ENCODE results near the gene CSNK1G3.
A peak's percentile ranks its signal among the peaks of the same experiment; 100 is the strongest.
"Not testable (repeated sequence)": the region's sequence is repeated elsewhere in the genome, so short reads cannot be mapped to it uniquely, and the experiment has no call there.

The CSNK1G3 gene

DNA sequence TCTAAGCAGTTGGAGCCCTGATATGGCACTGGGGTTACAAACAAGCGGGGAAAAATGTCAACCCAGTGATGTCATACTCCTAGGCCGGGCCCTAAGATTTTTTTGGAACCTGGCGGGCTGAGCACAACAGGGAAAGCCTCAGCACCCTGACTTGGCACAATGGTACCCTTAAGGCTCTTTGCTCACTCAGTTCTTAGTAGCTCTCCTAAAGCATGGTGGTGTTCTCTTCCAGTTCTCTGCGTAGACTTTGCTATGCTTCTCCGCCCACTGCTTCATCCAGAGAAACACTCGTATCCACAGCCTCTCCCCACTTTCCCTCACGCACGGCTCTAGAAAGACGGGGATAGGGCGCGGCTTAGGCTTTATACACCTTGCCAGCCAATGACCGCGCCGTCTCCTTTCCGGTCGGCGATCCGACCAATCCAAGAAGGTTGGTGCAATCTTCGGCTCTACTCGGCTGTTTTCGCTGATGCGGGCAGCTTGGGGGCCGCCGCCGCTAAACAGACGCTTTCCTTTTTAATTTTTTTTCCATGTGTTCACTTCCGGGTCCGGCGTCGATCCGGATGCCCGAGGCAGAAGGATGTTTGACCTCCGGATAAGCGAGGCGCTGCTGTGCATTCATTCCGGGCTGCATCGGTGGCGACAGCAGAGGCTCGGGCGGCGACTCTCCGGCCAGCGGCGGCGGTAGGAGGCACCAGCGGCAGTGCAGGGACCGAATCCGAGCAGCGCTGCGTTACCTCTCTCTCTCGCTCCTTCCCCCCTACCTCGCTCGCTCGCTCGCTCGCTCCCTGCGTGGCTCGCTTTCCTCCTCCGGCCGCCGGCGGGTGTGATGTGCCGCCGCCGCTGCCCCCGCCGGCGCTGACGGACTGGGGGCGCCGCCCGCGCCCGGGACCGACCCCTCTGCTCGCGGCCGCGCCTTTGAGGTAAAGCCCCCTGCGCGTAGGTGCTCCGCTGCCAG, at the start of gene CSNK1G3:
Gene CSNK1G3, plus strand, starts transcription at position 530 of the 958 bp plus-strand sequence. CDS start 33,487 bp downstream, outside the sequence.
- peak; percentile 86 for DNase-seq

DNA sequence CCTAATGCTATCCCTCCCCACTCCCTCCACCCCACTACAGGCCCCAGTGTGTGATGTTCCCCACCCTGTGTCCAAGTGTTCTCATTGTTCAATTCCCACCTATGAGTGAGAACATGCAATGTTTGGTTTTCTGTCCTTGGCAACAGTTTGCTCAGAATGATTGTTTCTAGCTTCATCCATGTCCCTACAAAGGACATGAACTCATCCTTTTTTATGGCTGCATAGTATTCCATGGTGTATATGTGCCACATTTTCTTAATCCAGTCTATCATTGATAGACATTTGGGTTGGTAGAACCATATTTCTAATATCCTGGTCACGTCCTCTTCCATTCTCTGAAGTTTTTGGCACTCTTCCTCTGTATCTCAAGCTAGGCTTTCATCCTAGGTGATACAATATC, 45.1 kb upstream of the CSNK1G3 start:
- DNase-seq: not testable (repeated sequence)

DNA sequence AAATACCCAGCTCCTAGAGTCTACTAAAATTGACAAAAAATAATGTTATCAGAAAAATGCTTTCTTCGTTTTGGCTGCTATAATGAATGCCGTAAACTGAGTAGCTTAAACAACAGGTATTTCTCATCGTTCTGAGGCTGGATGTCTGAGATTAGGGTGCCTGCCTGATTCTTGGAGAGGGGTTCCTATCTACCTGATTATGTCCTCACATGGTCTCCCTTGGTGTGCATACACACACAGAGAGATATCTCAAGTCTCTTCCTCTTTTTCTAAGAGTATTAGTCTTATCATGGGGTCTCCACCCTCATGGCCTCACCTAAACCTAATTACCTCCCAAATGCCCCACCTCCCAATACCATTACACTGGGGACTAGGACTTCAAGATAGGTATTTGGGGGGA, 40.6 kb upstream of the CSNK1G3 start:
- DNase-seq: no peak

DNA sequence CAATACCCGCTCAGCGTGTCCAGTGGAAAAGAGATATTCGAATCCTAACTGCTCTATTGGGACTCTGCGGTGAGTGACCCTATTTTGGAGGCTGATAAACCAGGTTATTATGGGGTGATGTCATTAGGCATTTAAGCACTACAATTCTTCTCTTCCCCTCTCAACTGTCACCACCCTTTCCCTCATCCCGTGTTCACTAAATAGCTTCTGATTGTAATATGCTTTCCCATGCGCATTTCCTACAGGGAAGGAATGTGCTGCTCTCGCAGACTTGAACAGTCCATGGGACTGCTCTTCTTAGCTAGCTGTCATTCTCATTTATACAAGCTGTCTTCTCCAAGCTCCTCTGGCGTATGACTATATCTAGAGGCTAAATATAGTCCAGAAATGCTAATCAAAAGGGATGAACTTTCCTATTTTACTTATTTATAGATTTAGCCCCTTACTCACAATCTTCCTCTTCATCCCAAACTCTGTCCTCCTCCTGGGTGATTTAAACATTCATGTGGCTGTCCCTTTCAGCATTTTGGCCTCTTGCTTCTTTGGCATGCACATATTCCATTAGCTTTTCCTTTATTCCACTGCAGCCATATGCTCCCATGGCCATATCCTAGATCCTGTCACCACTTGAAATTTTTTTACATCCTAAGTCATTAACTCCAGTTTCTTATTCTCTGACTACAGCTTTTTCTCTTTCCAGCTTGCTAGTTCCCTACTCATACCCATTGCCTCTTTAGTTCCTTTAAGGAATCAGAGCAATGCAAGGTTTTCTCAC, 39.6 kb upstream of the CSNK1G3 start:
- no peak for DNase-seq

DNA sequence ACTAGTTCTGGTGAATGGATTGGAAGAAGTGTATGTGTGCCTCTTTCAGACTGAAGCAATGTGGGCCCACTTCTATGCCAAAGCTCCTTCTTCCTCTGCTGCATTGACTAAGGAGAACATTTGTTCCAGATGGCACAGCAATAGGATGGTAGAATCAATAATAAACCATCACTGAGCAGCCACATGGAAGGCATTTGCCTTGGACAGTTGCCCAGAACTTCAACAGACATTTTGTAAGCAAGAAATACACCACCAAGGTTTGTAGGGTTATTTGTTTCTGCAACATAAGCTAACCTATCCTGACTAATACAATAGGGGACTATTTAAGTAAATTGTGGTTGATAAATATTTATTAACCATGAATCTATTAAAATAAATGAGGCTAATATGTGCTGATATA, 37.7 kb upstream of the CSNK1G3 start:
- no peak for DNase-seq

DNA sequence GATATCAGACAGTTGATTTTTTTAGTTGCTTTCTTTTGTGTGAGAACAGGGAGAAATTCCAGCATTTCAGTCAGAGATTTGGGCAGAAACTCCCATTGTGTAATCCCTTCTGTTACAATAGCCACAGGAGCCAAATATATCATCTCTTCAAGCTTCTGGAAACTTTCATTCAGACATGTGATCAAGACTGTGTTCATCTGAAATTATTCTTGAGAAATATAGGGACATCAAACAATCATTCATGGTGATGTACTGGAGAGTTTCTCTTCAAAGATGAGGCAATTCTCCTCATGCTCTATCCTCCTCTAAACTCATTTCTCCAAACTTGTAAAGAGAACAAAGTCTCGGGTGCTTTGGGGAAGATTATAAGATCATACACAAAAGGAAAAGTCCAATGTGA, 35.2 kb upstream of the CSNK1G3 start:
- no peak for DNase-seq

DNA sequence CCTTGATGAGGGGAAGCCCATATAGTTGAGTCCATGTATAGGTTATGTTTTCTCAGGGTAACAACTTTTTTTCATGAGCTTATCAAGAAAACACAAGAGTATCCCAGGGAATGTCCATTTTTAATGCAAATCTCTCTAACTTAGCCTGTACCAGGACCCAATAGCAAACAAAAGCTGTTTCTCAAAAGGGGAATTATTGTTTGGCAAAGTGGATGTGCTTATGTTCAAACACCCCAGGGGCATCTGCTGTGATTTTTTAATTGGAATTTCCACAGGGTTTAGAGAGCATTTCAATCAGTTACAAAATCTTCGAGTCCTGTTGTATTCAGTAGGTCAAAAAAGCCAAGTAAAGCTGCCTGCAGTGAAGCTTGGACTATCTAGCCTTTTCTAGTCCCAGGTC, 33.4 kb upstream of the CSNK1G3 start:
- DNase-seq: no peak

DNA sequence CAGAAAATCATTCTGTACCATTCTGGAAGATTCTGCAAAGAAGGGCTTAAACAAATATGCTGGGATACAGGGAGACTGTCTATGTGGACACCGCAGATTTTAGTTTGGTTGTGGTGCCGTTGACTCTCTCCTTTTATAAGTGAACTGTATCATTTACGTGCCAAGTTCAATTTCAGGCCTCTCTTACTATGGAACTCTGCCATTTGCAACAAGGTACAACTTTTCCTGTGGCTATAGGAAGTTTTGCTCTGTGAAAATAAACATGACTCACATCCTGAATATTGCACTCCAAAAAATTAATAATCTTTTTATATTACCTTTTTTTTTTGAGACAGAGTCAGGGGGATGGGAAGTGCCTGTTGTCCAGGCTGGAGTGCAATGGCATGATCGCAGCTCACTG, 29.7 kb upstream of the CSNK1G3 start:
- DNase-seq: no peak

DNA sequence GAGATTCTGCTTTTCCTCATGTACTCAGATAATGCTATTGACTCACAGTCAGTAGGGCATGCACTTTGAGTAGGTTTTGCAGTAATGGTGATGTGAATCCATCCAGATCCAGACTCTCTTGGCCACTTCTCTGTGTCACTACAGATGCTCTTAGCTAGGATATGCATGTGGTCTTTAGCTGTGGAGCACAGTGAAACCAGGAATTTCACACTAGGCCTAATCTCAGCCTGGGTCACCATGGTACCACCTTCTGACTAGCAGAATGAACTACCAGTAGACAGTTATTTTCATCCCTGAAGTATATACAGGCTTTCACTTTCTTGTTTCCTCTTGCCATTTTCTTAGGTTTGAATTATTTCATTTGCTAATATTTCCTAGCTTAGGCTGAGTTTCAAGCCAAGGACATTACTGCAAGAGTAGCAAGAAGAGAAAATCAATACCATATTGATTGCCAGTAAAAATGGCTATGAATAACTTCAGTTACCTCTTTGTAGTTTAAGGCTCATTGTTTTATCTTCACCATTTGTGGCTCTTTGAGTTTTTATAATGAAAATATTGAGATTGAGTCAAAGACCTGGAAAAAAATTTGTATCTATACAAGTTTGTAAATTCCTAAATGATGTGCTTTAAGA, 28.4 kb upstream of the CSNK1G3 start:
- no peak for DNase-seq

DNA sequence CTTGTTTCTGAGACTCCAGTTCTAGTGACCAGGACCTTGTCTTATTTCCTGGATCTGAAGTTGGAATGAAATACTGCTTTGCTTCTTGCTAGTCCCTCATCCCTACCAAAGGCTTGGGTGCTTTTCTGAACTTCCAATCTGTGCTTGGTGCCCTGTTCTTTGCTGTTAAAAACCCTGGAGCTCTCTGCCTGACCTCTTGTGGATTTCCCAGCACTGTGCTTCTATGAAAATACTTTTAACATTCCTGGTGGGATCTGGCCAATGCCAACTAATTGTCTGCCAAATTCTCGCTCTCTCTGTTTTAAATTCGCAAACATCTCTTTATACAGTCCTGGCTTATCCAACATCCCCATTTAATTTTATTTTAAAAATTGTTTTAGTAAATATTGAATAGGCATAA, 26.7 kb upstream of the CSNK1G3 start:
- DNase-seq: no peak

DNA sequence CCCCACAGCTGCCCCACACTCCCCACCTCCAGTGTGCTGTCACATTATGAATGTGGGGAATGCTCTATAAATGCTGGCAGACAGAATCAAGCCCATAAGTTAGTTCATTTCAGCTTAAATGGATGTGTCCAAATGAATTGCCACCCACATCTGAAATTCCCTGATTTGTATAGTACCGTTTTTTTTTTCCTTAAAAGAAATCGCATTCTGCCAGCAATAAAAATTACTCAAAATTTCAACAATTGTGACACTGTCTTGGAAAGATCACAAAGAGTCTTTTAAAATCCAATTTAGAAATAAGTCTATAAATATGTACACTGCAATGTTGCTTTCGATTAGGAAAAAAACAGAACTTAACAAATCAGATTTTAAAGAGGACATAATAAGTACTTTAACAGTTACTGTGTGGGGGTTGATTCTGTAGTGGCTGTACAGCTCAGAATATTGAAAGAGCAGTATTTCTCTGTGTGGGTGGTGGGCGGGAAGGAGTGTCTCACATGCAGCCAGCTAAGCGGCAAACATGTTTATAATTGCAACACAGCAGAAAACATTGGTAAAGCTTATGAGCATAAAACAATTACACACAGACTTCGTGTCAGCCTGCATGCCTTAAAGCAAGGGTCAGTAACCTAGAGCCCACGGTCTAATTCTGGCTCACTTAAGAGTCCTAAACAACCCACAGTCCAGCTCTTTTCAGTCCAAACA, 24.9 kb upstream of the CSNK1G3 start:
- DNase-seq: no peak

DNA sequence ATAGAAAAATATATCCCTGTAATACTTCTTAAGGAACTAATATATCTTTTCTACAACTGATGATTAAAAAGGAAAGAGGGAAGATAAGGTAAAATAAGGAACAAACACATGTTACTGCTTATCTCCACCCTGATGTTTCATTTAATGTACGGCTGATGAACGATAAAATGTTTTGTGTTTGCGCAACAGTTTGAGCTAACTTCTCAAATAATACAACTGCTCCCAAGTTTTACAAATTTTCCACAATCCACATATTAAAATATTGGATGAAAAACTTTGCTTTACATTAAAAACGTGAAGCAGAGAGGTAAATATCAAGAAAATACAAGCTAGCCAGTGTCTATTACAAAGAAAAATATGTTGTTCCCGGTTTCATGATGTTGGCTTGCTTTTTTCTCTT, 21.0 kb upstream of the CSNK1G3 start:
- no peak for DNase-seq

DNA sequence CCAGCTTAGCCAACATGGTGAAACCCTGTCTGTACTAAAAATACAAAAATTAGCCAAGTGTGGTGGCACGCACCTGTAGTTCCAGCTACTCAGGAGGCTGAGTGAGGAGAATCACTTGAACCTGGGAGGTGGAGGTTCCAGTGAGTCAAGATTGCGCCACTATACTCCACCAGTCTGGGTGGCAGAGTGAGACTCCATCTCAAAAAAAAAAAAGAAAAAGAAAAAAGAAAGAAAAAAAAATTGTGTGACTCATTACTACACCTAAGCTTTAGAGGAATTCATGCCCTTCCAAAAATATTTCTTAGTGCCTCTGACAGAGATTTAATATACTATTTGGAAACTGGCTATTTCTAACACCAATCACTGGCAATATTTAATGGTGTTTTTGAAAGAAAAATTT, 16.8 kb upstream of the CSNK1G3 start:
- DNase-seq: not testable (repeated sequence)

DNA sequence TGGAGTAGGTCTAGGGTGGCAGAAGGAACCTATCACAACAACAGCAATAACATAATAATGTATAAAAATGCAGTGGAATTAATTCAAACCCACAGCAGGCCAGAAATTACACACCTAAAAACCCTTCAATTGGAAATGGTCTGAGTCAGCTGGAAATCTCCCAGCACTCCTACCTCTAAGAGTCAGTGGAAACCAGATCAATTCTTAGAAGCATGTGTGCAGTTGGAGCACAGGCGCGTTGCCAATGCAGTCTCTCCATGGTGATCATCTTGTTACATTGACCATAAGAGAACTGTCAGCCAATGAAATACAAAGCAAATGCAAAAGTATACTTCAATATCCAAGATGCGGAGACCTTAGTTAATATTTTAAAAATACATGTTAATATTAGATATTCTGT, 15.1 kb upstream of the CSNK1G3 start:
- no peak for DNase-seq

DNA sequence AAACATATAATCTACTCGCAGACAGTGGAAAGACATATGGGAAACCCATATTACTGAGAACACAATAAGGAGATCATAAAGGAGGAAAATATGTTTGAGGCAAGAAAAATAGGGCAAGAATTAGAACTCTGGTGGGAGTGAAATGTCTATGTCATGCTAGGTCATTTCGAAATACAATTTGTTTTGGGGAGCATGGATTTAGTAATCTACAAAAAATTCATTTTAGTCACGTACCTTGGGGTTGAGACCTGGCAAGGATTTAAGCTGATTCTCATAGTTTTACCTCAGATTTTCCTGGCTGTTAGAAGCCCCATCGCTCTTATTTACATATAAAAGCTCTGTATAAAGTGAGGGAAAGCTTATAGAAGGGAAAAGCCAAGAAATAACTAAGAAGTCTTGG, 11.5 kb upstream of the CSNK1G3 start:
- no peak for DNase-seq

DNA sequence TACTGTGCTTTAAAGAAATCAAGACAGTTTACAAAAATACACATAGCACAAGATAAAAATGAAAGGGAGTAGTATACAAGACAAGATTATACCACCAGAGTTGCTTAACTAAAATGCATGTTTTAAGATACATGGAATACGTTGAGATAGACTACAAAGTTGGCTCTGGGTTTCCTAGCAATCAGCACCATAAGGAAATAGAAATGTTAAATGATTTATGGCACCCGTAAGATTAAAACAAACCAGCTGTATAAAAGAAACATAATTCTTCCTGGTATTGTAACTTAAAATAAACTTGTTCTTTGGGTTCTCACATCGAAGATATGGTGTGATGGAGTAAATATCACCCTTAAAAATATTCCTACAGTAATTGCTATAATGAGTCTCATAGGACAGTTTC, 9.9 kb upstream of the CSNK1G3 start:
- no peak for DNase-seq

DNA sequence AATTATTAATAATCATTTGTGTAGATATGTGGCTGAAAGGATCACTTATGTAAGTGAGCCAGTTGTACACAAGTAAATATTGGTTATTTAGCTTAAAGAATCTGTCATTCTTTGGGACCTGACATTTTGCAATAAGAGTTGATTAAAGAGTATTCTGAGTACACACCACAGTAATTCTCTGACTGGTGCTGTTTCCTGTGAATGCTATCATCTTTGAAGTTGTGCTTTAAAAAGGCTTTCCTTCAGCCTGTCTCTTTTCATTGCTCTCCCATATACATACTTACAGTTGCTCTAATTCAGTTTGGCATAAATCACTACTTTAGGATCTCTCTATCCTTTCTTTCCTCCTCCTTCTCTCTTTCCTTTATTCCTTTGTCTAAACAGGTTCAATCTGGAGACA, 8.7 kb upstream of the CSNK1G3 start:
- DNase-seq: no peak

DNA sequence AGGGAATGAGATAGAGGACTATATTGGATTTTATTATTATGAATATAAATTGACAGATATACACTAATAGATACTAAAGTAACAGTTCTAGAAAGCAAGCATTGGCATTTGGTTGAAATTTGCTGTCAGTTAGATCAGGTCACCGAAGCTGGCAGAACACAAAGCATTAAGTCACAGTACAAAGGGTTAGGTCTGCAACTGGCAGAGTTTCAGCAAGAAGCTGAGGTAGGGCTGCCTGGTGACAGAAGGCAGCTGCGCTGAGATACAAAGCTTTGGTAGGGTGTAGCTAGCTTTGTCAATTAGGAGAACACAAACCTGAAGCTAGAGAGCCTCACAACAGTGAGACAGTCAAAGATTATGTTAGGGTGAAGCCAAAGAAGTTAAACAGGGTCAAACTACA, 6.3 kb upstream of the CSNK1G3 start:
- no peak for DNase-seq

DNA sequence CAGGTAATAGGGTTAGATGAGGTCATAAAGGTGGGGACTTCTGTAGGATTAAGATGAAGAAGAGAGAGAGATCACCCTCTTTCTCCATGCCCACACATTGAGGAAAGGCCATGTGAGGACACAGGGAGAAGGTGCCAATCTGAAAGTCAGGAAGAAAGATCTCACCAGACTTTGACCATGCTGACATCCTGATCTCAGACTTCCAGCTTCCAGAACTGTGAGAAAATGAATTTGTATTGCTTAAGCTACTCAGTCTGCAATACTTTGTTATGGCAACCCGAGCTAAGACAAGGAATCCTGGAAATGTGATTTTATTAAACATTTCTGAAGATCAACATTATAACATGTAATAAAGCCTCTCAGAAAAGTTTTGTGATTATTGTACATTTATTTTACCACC, 3.5 kb upstream of the CSNK1G3 start:
- no peak for DNase-seq

DNA sequence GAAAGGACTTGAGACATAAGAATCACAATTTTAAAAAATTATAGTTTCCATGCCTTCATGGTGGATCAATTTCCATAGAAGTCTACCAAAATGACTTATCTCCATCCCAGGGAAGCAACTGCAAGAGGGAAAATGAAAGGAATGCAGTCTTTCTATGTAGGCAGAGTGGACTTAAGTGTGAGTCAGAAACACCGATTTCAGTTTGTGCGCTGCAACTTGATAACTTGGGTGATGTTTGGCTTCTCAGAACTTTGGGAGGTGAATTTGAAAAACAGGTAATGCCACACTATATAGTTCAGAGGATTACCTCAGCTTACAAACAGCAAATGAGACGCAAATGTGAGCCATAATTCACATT, 708 bp upstream of the CSNK1G3 start:
- no peak for DNase-seq

DNA sequence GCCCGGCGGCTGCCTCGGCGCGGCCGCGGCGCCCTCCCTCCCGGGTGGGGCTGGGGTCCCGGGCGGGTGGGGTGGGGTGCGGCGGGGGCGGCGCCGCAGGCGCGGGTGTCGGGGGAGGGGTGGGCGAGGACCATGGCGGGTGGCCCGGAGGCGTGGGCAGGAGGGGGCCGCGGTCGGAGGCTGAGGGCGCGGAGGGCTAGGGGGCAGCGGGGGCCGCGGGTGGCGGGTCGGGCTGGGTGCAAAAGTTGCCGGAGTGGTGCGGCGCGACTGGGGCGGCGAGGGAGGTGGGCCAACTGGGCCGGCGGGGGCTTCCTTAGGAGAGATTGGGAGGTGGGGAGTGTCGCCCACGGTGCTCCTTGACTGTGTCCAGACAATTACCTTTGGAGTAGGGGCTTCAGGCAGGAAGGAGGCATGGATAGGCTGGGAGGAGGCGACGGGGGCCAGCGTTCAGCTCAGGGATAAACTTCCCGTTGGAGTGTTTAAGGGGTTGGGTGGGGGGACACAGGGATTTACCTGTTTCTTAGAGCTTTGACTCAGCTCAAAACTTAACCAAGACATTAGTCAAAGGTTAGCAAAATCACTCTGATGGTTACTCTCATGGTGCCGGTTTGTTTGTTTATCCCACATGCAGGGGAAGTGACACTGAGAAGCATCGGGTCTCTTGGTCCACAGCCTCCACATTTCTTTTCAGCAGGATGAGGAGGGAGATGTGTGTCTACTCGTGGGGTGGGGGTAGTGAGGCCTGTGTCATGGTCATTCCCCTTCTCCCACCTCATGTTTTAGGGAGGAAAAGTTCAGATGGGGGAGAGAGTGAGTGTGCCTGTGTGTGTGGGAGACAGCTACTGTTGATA, 859 bp downstream of the CSNK1G3 start:
- no peak for DNase-seq

All from stimulated activated CD4-positive, alpha-beta T cell treated with anti-CD3 and anti-CD28 coated beads, Interleukin-12 subunit alpha, Interleukin-12 subunit beta, amount 100 ng/mL, for 4 hours (primary cell).